ENCODE measurements around the gene LIPA.
A peak's percentile ranks its signal among the peaks of the same experiment; 100 is the strongest.
"Not testable (repeated sequence)": the region's sequence is repeated elsewhere in the genome, so short reads cannot be mapped to it uniquely, and the experiment has no call there.

Gene LIPA

GRCh38 chr10:89263091-89263490, 11.5 kb upstream of the LIPA start:
- Mint-ChIP-seq H3K9me3 (no peaks in the 10 kb centered on the region), H3K27me3 (no peaks in the 10 kb centered on the region), H3K27ac (no peak overlapping the region), H3K4me3 (no peak overlapping the region), H3K36me3 (ENCODE audit: insufficient read depth) (no peaks in the 10 kb centered on the region), H3K4me1 (ENCODE audit: low read depth in 2 of 2) (peaks cover 0 to 2% of the 10 kb centered on the region in 2 donors)
- DNase-seq, result no peak
- ATAC-seq (replicated peaks), result no peak

- no peaks in the 10 kb centered on the region for H3K36me3 Mint-ChIP-seq (ENCODE audit: insufficient read depth)
- no peak overlapping the region for H3K4me3 Mint-ChIP-seq
- ATAC-seq (replicated peaks), result no peak
- H3K27me3 Mint-ChIP-seq, result peaks cover 2 to 4% of the 10 kb centered on the region in 2 donors
- H3K9me3 Mint-ChIP-seq, result no peaks in the 10 kb centered on the region
- no peak for DNase-seq
- peaks cover 0 to 2% of the 10 kb centered on the region in 2 donors for H3K4me1 Mint-ChIP-seq (ENCODE audit: low read depth in 2 of 2)
- H3K27ac Mint-ChIP-seq, result no peak overlapping the region
Measured at GRCh38 chr10:89262086-89263051, 10.8 kb upstream of the LIPA start.

GRCh38 chr10:89258881-89259280, 7.3 kb upstream of the LIPA start:
- H3K4me3 Mint-ChIP-seq, result no peak overlapping the region
- peaks cover 0 to 2% of the 10 kb centered on the region in 2 donors for H3K4me1 Mint-ChIP-seq (ENCODE audit: low read depth in 2 of 2)
- no peak for DNase-seq
- H3K9me3 Mint-ChIP-seq, result no peaks in the 10 kb centered on the region
- H3K36me3 Mint-ChIP-seq (ENCODE audit: insufficient read depth), result no peaks in the 10 kb centered on the region
- H3K27me3 Mint-ChIP-seq, result peaks cover 23 to 25% of the 10 kb centered on the region in 2 donors
- H3K27ac Mint-ChIP-seq, result no peak overlapping the region
- ATAC-seq (replicated peaks), result no peak

GRCh38 chr10:89257581-89257980, 6.0 kb upstream of the LIPA start:
- H3K27ac Mint-ChIP-seq, result no peak overlapping the region
- H3K27me3 Mint-ChIP-seq, result peaks cover 23 to 25% of the 10 kb centered on the region in 2 donors
- peaks cover 0 to 2% of the 10 kb centered on the region in 2 donors for H3K4me1 Mint-ChIP-seq (ENCODE audit: low read depth in 2 of 2)
- ATAC-seq (replicated peaks) (no peak), DNase-seq (no peak)
- no peak overlapping the region for H3K4me3 Mint-ChIP-seq
- H3K36me3 Mint-ChIP-seq (ENCODE audit: insufficient read depth), result no peaks in the 10 kb centered on the region
- no peaks in the 10 kb centered on the region for H3K9me3 Mint-ChIP-seq

DNA sequence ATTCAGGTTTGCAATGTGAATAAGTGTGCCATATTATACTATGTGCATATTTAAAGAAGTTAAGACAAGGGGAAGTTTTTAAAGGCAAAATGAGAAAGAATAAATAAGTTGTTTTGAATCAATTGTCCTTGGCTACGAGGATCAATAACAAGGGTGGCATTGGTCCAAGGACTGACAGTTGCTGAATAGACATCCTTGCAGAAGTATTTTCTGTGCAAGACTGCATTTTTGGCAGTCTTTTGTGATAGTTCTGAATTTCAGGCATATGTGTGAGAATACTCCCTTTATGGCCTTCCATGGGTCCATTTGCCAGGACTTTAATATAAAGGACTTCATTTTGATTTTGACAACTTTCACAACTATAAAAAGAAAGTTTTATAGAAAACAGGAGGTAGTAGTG, 5.4 kb upstream of the LIPA start:
- H3K27ac Mint-ChIP-seq, result no peak overlapping the region
- H3K9me3 Mint-ChIP-seq, result no peaks in the 10 kb centered on the region
- peaks cover 0 to 2% of the 10 kb centered on the region in 2 donors for H3K4me1 Mint-ChIP-seq (ENCODE audit: low read depth in 2 of 2)
- no peak for DNase-seq
- no peak overlapping the region for H3K4me3 Mint-ChIP-seq
- ATAC-seq (replicated peaks), result no peak
- peaks cover 23 to 25% of the 10 kb centered on the region in 2 donors for H3K27me3 Mint-ChIP-seq
- no peaks in the 10 kb centered on the region for H3K36me3 Mint-ChIP-seq (ENCODE audit: insufficient read depth)

- ATAC-seq (replicated peaks) (no peak), DNase-seq (no peak)
- no peaks in the 10 kb centered on the region for H3K9me3 Mint-ChIP-seq
- no peaks in the 10 kb centered on the region for H3K36me3 Mint-ChIP-seq (ENCODE audit: insufficient read depth)
- H3K4me1 Mint-ChIP-seq (ENCODE audit: low read depth in 2 of 2), result peaks cover 0 to 6% of the 10 kb centered on the region in 2 donors
- H3K4me3 Mint-ChIP-seq, result no peak overlapping the region
- H3K27ac Mint-ChIP-seq, result no peak overlapping the region
- H3K27me3 Mint-ChIP-seq, result peaks cover 23 to 25% of the 10 kb centered on the region in 2 donors
Measured at GRCh38 chr10:89256340-89256739, 4.8 kb upstream of the LIPA start.

GRCh38 chr10:89255793-89256192, 4.2 kb upstream of the LIPA start:
- no peak overlapping the region for H3K4me3 Mint-ChIP-seq
- no peaks in the 10 kb centered on the region for H3K9me3 Mint-ChIP-seq
- H3K36me3 Mint-ChIP-seq (ENCODE audit: insufficient read depth), result no peaks in the 10 kb centered on the region
- no peak overlapping the region for H3K27ac Mint-ChIP-seq
- peaks cover 23 to 25% of the 10 kb centered on the region in 2 donors for H3K27me3 Mint-ChIP-seq
- no peak for DNase-seq
- H3K4me1 Mint-ChIP-seq (ENCODE audit: low read depth in 2 of 2), result peaks cover 5 to 12% of the 10 kb centered on the region in 2 donors
- ATAC-seq (replicated peaks), result no peak

- peaks cover 23 to 25% of the 10 kb centered on the region in 2 donors for H3K27me3 Mint-ChIP-seq
Measured at GRCh38 chr10:89255091-89255579, 3.6 kb upstream of the LIPA start.

DNA sequence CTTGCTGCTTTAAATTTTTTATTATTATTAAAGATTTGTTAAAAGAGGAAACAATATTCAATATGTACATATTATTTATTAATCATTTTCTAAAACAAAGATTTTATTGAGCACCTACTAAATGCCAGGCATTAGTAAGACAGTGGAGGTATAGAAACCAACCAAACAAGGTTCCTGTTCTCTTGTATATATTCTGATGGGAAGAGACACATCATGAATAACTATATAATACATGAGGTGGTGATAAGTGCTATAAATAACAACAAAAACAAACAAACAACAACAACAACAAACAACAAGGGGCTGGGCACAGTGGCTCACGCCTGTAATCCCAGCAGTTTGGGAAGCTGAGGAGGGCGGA, 630 bp upstream of the LIPA start:
- no peak for ATAC-seq (replicated peaks)

More at GRCh38 chr10:89255091-89255579, 3.6 kb upstream of the LIPA start:
- H3K27ac Mint-ChIP-seq; H3K36me3 Mint-ChIP-seq (ENCODE audit: insufficient read depth); H3K4me3 Mint-ChIP-seq; H3K9me3 Mint-ChIP-seq; DNase-seq; ATAC-seq (replicated peaks): not testable (repeated sequence)
- peaks cover 10 to 11% of the 10 kb centered on the region in 2 donors for H3K4me1 Mint-ChIP-seq (ENCODE audit: low read depth in 2 of 2)

GRCh38 chr10:89250865-89251408, 638 bp downstream of the LIPA start:
- ATAC-seq (replicated peaks), result no peak
- peaks cover 14 to 23% of the 10 kb centered on the region in 2 donors for H3K4me1 Mint-ChIP-seq (ENCODE audit: low read depth in 2 of 2)
- peak overlapping the region; percentile 88 to 93 for H3K27ac Mint-ChIP-seq
- no peak for DNase-seq
- H3K27me3 Mint-ChIP-seq, result peaks cover 7 to 15% of the 10 kb centered on the region in 2 donors
- H3K9me3 Mint-ChIP-seq, result no peaks in the 10 kb centered on the region
- H3K4me3 Mint-ChIP-seq, result peak overlapping the region; percentile 86 to 89
- peaks cover 11% of the 10 kb centered on the region for H3K36me3 Mint-ChIP-seq (ENCODE audit: insufficient read depth)

More for the DNA sequence above, 630 bp upstream of the LIPA start:
- Mint-ChIP-seq H3K27ac (peak overlapping the region; percentile 88 to 93), H3K4me3 (peak overlapping the region; percentile 86 to 89), H3K27me3 (peaks cover 19 to 20% of the 10 kb centered on the region in 2 donors), H3K9me3 (no peaks in the 10 kb centered on the region), H3K4me1 (ENCODE audit: low read depth in 2 of 2) (peaks cover 14 to 23% of the 10 kb centered on the region in 2 donors), H3K36me3 (ENCODE audit: insufficient read depth) (peaks cover 11% of the 10 kb centered on the region)
- no peak for DNase-seq

GRCh38 chr10:89248990-89249389, 2.6 kb downstream of the LIPA start:
- no peak for DNase-seq
- Mint-ChIP-seq H3K27ac (peak overlapping the region in 1 of 2 donors; percentile 72), H3K9me3 (no peaks in the 10 kb centered on the region), H3K36me3 (ENCODE audit: insufficient read depth) (peaks cover 17% of the 10 kb centered on the region), H3K4me1 (ENCODE audit: low read depth in 2 of 2) (peaks cover 14 to 23% of the 10 kb centered on the region in 2 donors), H3K4me3 (peak overlapping the region in 1 of 2 donors; percentile 71), H3K27me3 (no peaks in the 10 kb centered on the region)
- no peak for ATAC-seq (replicated peaks)

GRCh38 chr10:89247623-89248022, 4.0 kb downstream of the LIPA start:
- peaks cover 15 to 23% of the 10 kb centered on the region in 2 donors for H3K4me1 Mint-ChIP-seq (ENCODE audit: low read depth in 2 of 2)
- DNase-seq; H3K27ac Mint-ChIP-seq; H3K27me3 Mint-ChIP-seq; H3K9me3 Mint-ChIP-seq; ATAC-seq (replicated peaks); H3K4me3 Mint-ChIP-seq: not testable (repeated sequence)
- peaks cover 20% of the 10 kb centered on the region for H3K36me3 Mint-ChIP-seq (ENCODE audit: insufficient read depth)

DNA sequence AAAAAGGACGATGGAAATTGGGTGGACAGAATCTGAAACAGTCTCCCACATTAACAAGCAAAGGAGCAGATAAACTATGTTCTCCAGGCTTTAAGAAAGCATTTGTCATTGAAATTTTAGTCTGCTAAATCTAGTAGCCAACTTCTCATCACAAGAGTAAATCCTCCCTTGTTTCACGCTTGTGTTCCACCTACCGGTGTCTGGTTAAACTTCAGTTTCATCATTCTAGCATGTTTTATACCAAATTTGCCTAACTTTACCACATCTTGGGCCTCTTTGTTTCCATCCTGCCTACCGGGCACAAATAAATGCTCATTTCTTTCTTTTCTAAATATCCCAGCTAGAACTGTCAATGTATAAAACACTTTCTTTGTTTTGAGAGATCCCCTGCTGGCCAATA, 5.8 kb downstream of the LIPA start:
- Mint-ChIP-seq H3K27ac (no peak overlapping the region), H3K36me3 (ENCODE audit: insufficient read depth) (peaks cover 20% of the 10 kb centered on the region), H3K4me1 (ENCODE audit: low read depth in 2 of 2) (peaks cover 6 to 18% of the 10 kb centered on the region in 2 donors), H3K27me3 (no peaks in the 10 kb centered on the region), H3K9me3 (no peaks in the 10 kb centered on the region), H3K4me3 (no peak overlapping the region)
- DNase-seq, result no peak
- no peak for ATAC-seq (replicated peaks)
